Muscle layer of colon (tissue), 2 donors: Measurements from ENCODE around the gene SHROOM3.

Experiments
- H3K27ac ChIP-seq: one replicate; pipeline ENCODE4 v1.7.0; 2013; ENCODE audit warnings: low read depth, mild to moderate bottlenecking, low read length, moderate library complexity
- H3K27me3 ChIP-seq, 2 donors: one replicate each; pipeline ENCODE4 v1.7.0; 2013; ENCODE audit warnings: low read length in 2 of 2, mild to moderate bottlenecking in 2 of 2; ENCODE audit not compliant: insufficient read depth in 2 of 2, control insufficient read depth in 1 of 2
- H3K36me3 ChIP-seq: one replicate; pipeline ENCODE4 v1.7.0; 2013; ENCODE audit warnings: mild to moderate bottlenecking, low read length; ENCODE audit not compliant: insufficient read depth
- H3K4me1 ChIP-seq: one replicate; pipeline ENCODE4 v1.7.0; 2013; ENCODE audit warnings: mild to moderate bottlenecking, low read length; ENCODE audit not compliant: insufficient read depth
- H3K4me3 ChIP-seq, 2 donors: one replicate each; pipeline ENCODE4 v1.7.0; 2013; ENCODE audit warnings: low read length in 2 of 2, low read depth in 1 of 2, mild to moderate bottlenecking in 1 of 2, moderate library complexity in 1 of 2
- H3K9ac ChIP-seq: one replicate; pipeline ENCODE4 v1.7.0; 2013; ENCODE audit warnings: low read length
- H3K9me3 ChIP-seq: one replicate; pipeline ENCODE4 v1.7.0; 2013; ENCODE audit warnings: mild to moderate bottlenecking, low read length
- donor health status: abdominal sarcoma.
- donor health status: Adenocarcinoma of cecum.

SHROOM3 gene

GRCh38 chr4:76434901-76435527, at the start of gene SHROOM3:
Gene SHROOM3 (plus strand): TSS chr4:76435229. CDS start chr4:76436053, 824 bp downstream.
- H3K27me3 ChIP-seq = no peaks in the 10 kb centered on the region
- H3K36me3 ChIP-seq = no peaks in the 10 kb centered on the region
- no peaks in the 10 kb centered on the region for H3K9me3 ChIP-seq
- no peaks in the 10 kb centered on the region for H3K4me1 ChIP-seq
- H3K4me3 ChIP-seq = peak within 1 kb of the TSS in 1 of 2 donors; percentile 28
- no peak within 1 kb of the TSS for H3K27ac ChIP-seq
- H3K9ac ChIP-seq = no peak within 1 kb of the TSS

GRCh38 chr4:76385974-76386373, 49.1 kb upstream of the SHROOM3 start:
- Histone ChIP-seq H3K9ac (no peak overlapping the region), H3K27ac (no peak overlapping the region), H3K4me1 (no peaks in the 10 kb centered on the region), H3K27me3 (no peaks in the 10 kb centered on the region), H3K36me3 (no peaks in the 10 kb centered on the region), H3K4me3 (no peak overlapping the region), H3K9me3 (no peaks in the 10 kb centered on the region)

- Histone ChIP-seq H3K36me3 (no peaks in the 10 kb centered on the region), H3K4me3 (no peak overlapping the region), H3K27ac (no peak overlapping the region), H3K4me1 (no peaks in the 10 kb centered on the region), H3K9ac (no peak overlapping the region), H3K27me3 (no peaks in the 10 kb centered on the region), H3K9me3 (no peaks in the 10 kb centered on the region)
Measured at GRCh38 chr4:76386566-76387305, 48.3 kb upstream of the SHROOM3 start.

- no peak overlapping the region for H3K9ac ChIP-seq
- H3K27me3 ChIP-seq = no peaks in the 10 kb centered on the region
- no peaks in the 10 kb centered on the region for H3K36me3 ChIP-seq
- no peaks in the 10 kb centered on the region for H3K4me1 ChIP-seq
- no peaks in the 10 kb centered on the region for H3K9me3 ChIP-seq
- no peak overlapping the region for H3K27ac ChIP-seq
- no peak overlapping the region for H3K4me3 ChIP-seq
Measured at GRCh38 chr4:76388160-76388908, 46.7 kb upstream of the SHROOM3 start.

GRCh38 chr4:76401654-76402053, 33.4 kb upstream of the SHROOM3 start:
- H3K27ac ChIP-seq = no peak overlapping the region
- no peak overlapping the region for H3K9ac ChIP-seq

GRCh38 chr4:76406081-76406480, 28.9 kb upstream of the SHROOM3 start:
- Histone ChIP-seq H3K27me3 (no peaks in the 10 kb centered on the region), H3K36me3 (no peaks in the 10 kb centered on the region), H3K9me3 (no peaks in the 10 kb centered on the region), H3K4me3 (no peak overlapping the region), H3K4me1 (no peaks in the 10 kb centered on the region), H3K9ac (no peak overlapping the region), H3K27ac (no peak overlapping the region)

More at GRCh38 chr4:76401654-76402053, 33.4 kb upstream of the SHROOM3 start:
- Histone ChIP-seq H3K27me3 (no peaks in the 10 kb centered on the region), H3K4me3 (no peak overlapping the region), H3K4me1 (no peaks in the 10 kb centered on the region), H3K9me3 (no peaks in the 10 kb centered on the region), H3K36me3 (no peaks in the 10 kb centered on the region)

- Histone ChIP-seq H3K4me3 (no peak overlapping the region), H3K9me3 (no peaks in the 10 kb centered on the region), H3K27ac (no peak overlapping the region), H3K9ac (no peak overlapping the region), H3K36me3 (no peaks in the 10 kb centered on the region), H3K4me1 (no peaks in the 10 kb centered on the region), H3K27me3 (no peaks in the 10 kb centered on the region)
Measured at GRCh38 chr4:76407440-76408119, 27.4 kb upstream of the SHROOM3 start.

GRCh38 chr4:76410636-76411035, 24.4 kb upstream of the SHROOM3 start:
- Histone ChIP-seq H3K9me3 (no peaks in the 10 kb centered on the region), H3K27ac (no peak overlapping the region), H3K4me1 (no peaks in the 10 kb centered on the region), H3K27me3 (no peaks in the 10 kb centered on the region), H3K4me3 (no peak overlapping the region), H3K9ac (no peak overlapping the region), H3K36me3 (no peaks in the 10 kb centered on the region)

GRCh38 chr4:76420188-76420761, 14.8 kb upstream of the SHROOM3 start:
- Histone ChIP-seq H3K9ac (no peak overlapping the region), H3K27ac (no peak overlapping the region), H3K36me3 (no peaks in the 10 kb centered on the region), H3K4me1 (peaks cover 9% of the 10 kb centered on the region), H3K27me3 (peaks cover 0 to 12% of the 10 kb centered on the region in 2 donors), H3K4me3 (peak overlapping the region; percentile 59 to 60), H3K9me3 (no peaks in the 10 kb centered on the region)

- Histone ChIP-seq H3K4me1 (peaks cover 9% of the 10 kb centered on the region), H3K9me3 (no peaks in the 10 kb centered on the region), H3K9ac (no peak within 1 kb of the TSS), H3K4me3 (peak within 1 kb of the TSS; percentile 59 to 60), H3K36me3 (no peaks in the 10 kb centered on the region), H3K27me3 (peaks cover 0 to 12% of the 10 kb centered on the region in 2 donors), H3K27ac (no peak within 1 kb of the TSS)
Measured at GRCh38 chr4:76420762-76421581, 14.1 kb upstream of the SHROOM3 start, which contains the start of gene CCDC158. Gene CCDC158 (minus strand): TSS chr4:76421141. CDS start chr4:76403207, 17,934 bp downstream.
